Liver (tissue), 9 donors: ENCODE data around the gene FOXI1. TPM values are rescaled to one million over a fixed set of nuclear protein-coding genes. Genes with fewer than 3 reads are reported as not detected.

Experiments used
- DNase-seq: peaks from one replicate; pipeline ENCODE4 v3.0.0-alpha.2; 2017; ENCODE audit warnings: low spot score
- H3K27ac ChIP-seq, 2 donors: one replicate each; pipeline ENCODE4 v1.7.0; 2013; ENCODE audit warnings: inconsistent platforms in 2 of 2, low read length in 2 of 2, control low read depth in 1 of 2, low read depth in 1 of 2, mild to moderate bottlenecking in 1 of 2
- H3K27me3 ChIP-seq, 4 donors: one replicate each; pipeline versions ENCODE4 v1.6.1 to v1.7.0; 2013; ENCODE audit warnings: low read length in 3 of 4, inconsistent platforms in 1 of 4, mild to moderate bottlenecking in 1 of 4, moderate library complexity in 1 of 4; ENCODE audit not compliant: control insufficient read depth in 4 of 4, insufficient read depth in 4 of 4
- H3K36me3 ChIP-seq, 4 donors: one replicate each; pipeline versions ENCODE4 v1.6.1 to v1.7.0; 2013; ENCODE audit warnings: low read length in 3 of 4, mild to moderate bottlenecking in 3 of 4, low read depth in 1 of 4, moderate library complexity in 1 of 4; ENCODE audit not compliant: control insufficient read depth in 4 of 4, insufficient read depth in 3 of 4
- H3K4me1 ChIP-seq, 4 donors: one replicate each; pipeline versions ENCODE4 v1.6.1 to v1.7.0; 2013; ENCODE audit warnings: low read length in 3 of 4, mild to moderate bottlenecking in 3 of 4, moderate library complexity in 1 of 4; ENCODE audit not compliant: control insufficient read depth in 4 of 4, insufficient read depth in 4 of 4
- H3K4me3 ChIP-seq, 3 donors: one replicate each; pipeline versions ENCODE4 v1.6.1 to v1.7.0; 2013; ENCODE audit warnings: low read length in 3 of 3, control low read depth in 1 of 3, low read depth in 1 of 3, mild to moderate bottlenecking in 1 of 3
- H3K9ac ChIP-seq, 2 donors: one replicate each; pipeline ENCODE4 v1.7.0; 2013; ENCODE audit warnings: low read length in 2 of 2, mild to moderate bottlenecking in 2 of 2, moderate library complexity in 2 of 2, control low read depth in 1 of 2, low read depth in 1 of 2
- H3K9me3 ChIP-seq, 4 donors: one replicate each; pipeline versions ENCODE4 v1.6.1 to v1.7.0; 2013; ENCODE audit warnings: low read length in 3 of 4; ENCODE audit not compliant: control insufficient read depth in 4 of 4
- HNF4A ChIP-seq, 2 donors: conservative IDR thresholded peaks; 2 replicates each; pipeline ENCODE4 v1.6.1; 2016; ENCODE audit warnings: antibody characterized with exemption in 2 of 2, mild to moderate bottlenecking in 2 of 2
- HNF4G ChIP-seq: IDR thresholded peaks from 2 replicates; pipeline ENCODE4 v1.6.1; 2016; ENCODE audit warnings: antibody characterized with exemption
- RAD21 ChIP-seq, 2 donors: IDR thresholded peaks; 2 replicates each; pipeline ENCODE4 v1.6.1; 2016; ENCODE audit warnings: antibody characterized with exemption in 2 of 2, mild to moderate bottlenecking in 2 of 2
- SP1 ChIP-seq: IDR thresholded peaks from 2 replicates; pipeline ENCODE4 v1.6.1; 2018; ENCODE audit warnings: antibody characterized with exemption, mild to moderate bottlenecking
- WGBS: extraction: QIAGEN DNeasy Blood & Tissue Kit; methylation state at CpG from one replicate; pipeline ENCODE4 v1.1.7; 2013; 5-methylcytosine and 5-hydroxymethylcytosine counted together
- polyA plus RNA-seq, 2 donors: library from polyadenylated mRNA; stranded (reverse) in 1 of 2; unstranded in 1 of 2; fragments of 200-250 nt in 1 of 2; fragments of >200 nt in 1 of 2; fragmentation: Nextera tagmentation in 1 of 2; extraction: Ambion mirVana in 1 of 2; gene quantifications; one replicate each; pipeline versions ENCODE4 v1.2.1 to v1.2.3, GENCODE V29; 2013 to 2015
- total RNA-seq, 2 donors: library from RNA; depleted of rRNA; stranded (reverse); fragments of >200 nt; gene quantifications; one replicate each; pipeline ENCODE4 v1.2.3, GENCODE V29; 2014
- donor health status: healthy.
- donor health status: healthy.
- donor health status: healthy.
- donor health status: healthy.
- donor health status: healthy.

FOXI1 gene
- total and polyA plus RNA-seq, 4 donors: not detected

DNA sequence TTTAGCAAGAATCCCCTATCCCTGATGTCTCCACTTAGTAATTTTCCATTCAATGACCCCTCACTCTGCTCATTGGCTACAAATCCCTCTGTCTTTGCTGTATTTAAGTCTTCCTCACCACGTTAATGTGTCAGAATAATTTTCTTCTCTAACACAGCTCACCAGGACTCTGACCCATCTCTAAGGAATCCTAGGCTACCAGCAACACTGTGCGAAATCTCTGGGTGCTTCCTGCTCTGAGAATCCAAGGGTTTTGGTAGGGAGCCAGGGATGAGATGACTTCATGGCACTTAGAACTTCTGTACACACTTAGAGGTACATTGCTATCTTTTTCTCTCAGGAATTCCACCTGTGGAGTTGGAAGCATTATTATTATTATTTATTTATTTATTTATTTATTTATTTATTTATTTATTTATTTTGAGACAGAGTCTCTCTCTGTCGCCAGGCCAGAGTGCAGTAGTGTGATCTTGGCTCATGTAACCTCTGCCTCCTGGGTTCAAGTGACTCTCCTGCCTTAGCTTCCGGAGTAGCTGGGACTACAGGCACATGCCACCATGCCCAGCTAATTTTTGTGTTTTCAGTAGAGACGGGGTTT, 53.5 kb downstream of the FOXI1 start:
- Histone ChIP-seq H3K4me1 (no peaks in the 10 kb centered on the region), H3K27ac (no peak overlapping the region), H3K9me3 (no peaks in the 10 kb centered on the region), H3K36me3 (no peaks in the 10 kb centered on the region), H3K9ac (no peak overlapping the region), H3K27me3 (no peaks in the 10 kb centered on the region), H3K4me3 (no peak overlapping the region)
- no peak for DNase-seq
- TF ChIP-seq SP1 (no peak), RAD21 (IDR thresholded peaks at IDR 0.05) (no peak), HNF4G (no peak), HNF4A (conservative IDR thresholded peaks at IDR 0.05) (no peak)
- 73% methylated on average over 5 of the region's 5 CpGs for WGBS

Other genes with a start within 250 kb of the FOXI1 start
- under 1 TPM; 0.08 to 0.33 TPM for gene INSYN2B, start 125.4 kb upstream of the FOXI1 start, total RNA-seq
- gene INSYN2B, start 125.4 kb upstream of the FOXI1 start, polyA plus RNA-seq: under 1 TPM in 1 of 2 donors, not detected in 1; 0.13 TPM
- gene C5orf58, start 127.1 kb downstream of the FOXI1 start, total RNA-seq: not detected
- under 1 TPM in 1 of 2 donors, not detected in 1; 0.64 TPM for gene C5orf58, start 127.1 kb downstream of the FOXI1 start, polyA plus RNA-seq
- gene LCP2, start 191.9 kb downstream of the FOXI1 start, total RNA-seq: 10 to 100 TPM in 1 of 2 donors, 1 to 10 TPM in 1; 7.3 to 16.3 TPM
- gene LCP2, start 191.9 kb downstream of the FOXI1 start, polyA plus RNA-seq: 1 to 10 TPM; 3.6 to 6.0 TPM